GM23338 (cell line): Measurements from ENCODE around the gene GNAS. TPM values are rescaled to one million over a fixed set of nuclear protein-coding genes. Genes with fewer than 3 reads are reported as not detected.

ENCODE experiments used
- ATAC-seq: fragments of 200-7000 bp; cut with Tn5 transposase; 3 replicates; pipeline ENCODE4 v1.9.1; 2020
- DNase-seq: peaks from one replicate; pipeline ENCODE4 v3.0.0-alpha.2; 2015; ENCODE audit warnings: low spot score
- H2AFZ ChIP-seq: fragments of 200-600 bp; sonication (generic); 2 replicates; pipeline ENCODE4 v1.8.0; 2016; ENCODE audit warnings: antibody characterized with exemption, mild to moderate bottlenecking, moderate library complexity
- H3F3A ChIP-seq: fragments of 200-600 bp; sonication (generic); replicated peaks from 2 replicates; pipeline ENCODE4 v1.8.0; 2017; ENCODE audit warnings: antibody characterized with exemption, mixed run types, low read depth
- H3K27ac ChIP-seq: fragments of 200-600 bp; sonication (generic); 2 replicates; pipeline ENCODE4 v1.6.1; 2016; ENCODE audit warnings: low read depth
- H3K27me3 ChIP-seq: fragments of 200-600 bp; sonication (generic); 2 replicates; pipeline ENCODE4 v1.8.0; 2016; ENCODE audit warnings: mild to moderate bottlenecking, mixed run types, moderate library complexity; ENCODE audit not compliant: insufficient read depth
- H3K36me3 ChIP-seq: fragments of 200-600 bp; sonication (generic); 2 replicates; pipeline ENCODE4 v1.8.0; 2016; ENCODE audit warnings: mild to moderate bottlenecking; ENCODE audit not compliant: insufficient read depth
- H3K4me1 ChIP-seq: fragments of 200-600 bp; sonication (generic); 2 replicates; pipeline ENCODE4 v1.8.0; 2016; ENCODE audit warnings: mild to moderate bottlenecking, moderate library complexity; ENCODE audit not compliant: insufficient read depth
- H3K4me2 ChIP-seq: fragments of 200-600 bp; sonication (generic); 2 replicates; pipeline ENCODE4 v1.7.1; 2017; ENCODE audit warnings: mixed run types
- H3K4me3 ChIP-seq: fragments of 200-600 bp; sonication (generic); 2 replicates; pipeline ENCODE4 v1.6.1; 2016; ENCODE audit warnings: mixed run types
- H3K79me2 ChIP-seq: fragments of 200-600 bp; sonication (generic); replicated peaks from 2 replicates; pipeline ENCODE4 v1.8.0; 2017; ENCODE audit warnings: mild to moderate bottlenecking; ENCODE audit not compliant: insufficient read depth
- H3K9me2 ChIP-seq: fragments of 200-600 bp; sonication (generic); 2 replicates; pipeline ENCODE4 v1.8.0; 2017; ENCODE audit not compliant: insufficient read depth
- H4K20me1 ChIP-seq: fragments of 200-600 bp; sonication (generic); replicated peaks from 2 replicates; pipeline ENCODE4 v1.8.0; 2017; ENCODE audit warnings: mild to moderate bottlenecking; ENCODE audit not compliant: insufficient read depth
- H3K27ac Mint-ChIP-seq: 2 replicates; pipeline ENCODE4 v1.8.0; 2020; ENCODE audit warnings: inconsistent platforms, mild to moderate bottlenecking, moderate library complexity, mixed read lengths
- H3K27me3 Mint-ChIP-seq: 3 replicates; pipeline ENCODE4 v1.8.0; 2022; ENCODE audit warnings: low read depth, mild to moderate bottlenecking, moderate library complexity, mixed read lengths, inconsistent platforms; ENCODE audit not compliant: insufficient read depth, poor library complexity
- H3K36me3 Mint-ChIP-seq: 3 replicates; pipeline ENCODE4 v1.8.0; 2021; ENCODE audit warnings: low read depth, mild to moderate bottlenecking, inconsistent platforms, moderate library complexity, mixed read lengths
- H3K4me1 Mint-ChIP-seq: 3 replicates; pipeline ENCODE4 v1.8.0; 2020; ENCODE audit warnings: mild to moderate bottlenecking, inconsistent platforms, mixed read lengths
- H3K4me3 Mint-ChIP-seq: 3 replicates; pipeline ENCODE4 v1.8.0; 2021; ENCODE audit warnings: moderate library complexity, mild to moderate bottlenecking, inconsistent platforms, mixed read lengths
- H3K9me3 Mint-ChIP-seq: 3 replicates; pipeline ENCODE4 v1.8.0; 2020; ENCODE audit warnings: moderate library complexity, mild to moderate bottlenecking, inconsistent platforms, mixed read lengths
- CTCF ChIP-seq, 2 experiments: fragments of 200-600 bp in 1 of 2; sonication (generic) in 1 of 2; conservative IDR thresholded peaks; 2 replicates each; pipeline versions ENCODE4 v1.5.1 to v1.6.1; 2016 to 2017; ENCODE audit warnings: antibody characterized with exemption in 2 of 2, low read depth in 2 of 2, mild to moderate bottlenecking in 2 of 2, moderate library complexity in 1 of 2
- ETS1 ChIP-seq: IDR thresholded peaks from 2 replicates; pipeline ENCODE4 v1.6.1; 2016; ENCODE audit warnings: antibody characterized with exemption
- JUNB ChIP-seq: IDR thresholded peaks from one replicate; pipeline ENCODE4 v1.6.1; 2016; ENCODE audit warnings: antibody characterized with exemption; ENCODE audit not compliant: unreplicated experiment
- ZNF114 ChIP-seq: fragments of 250-450 bp; sonication (Bioruptor Pico); IDR thresholded peaks from 2 replicates; pipeline ENCODE4 v1.5.0; 2020; ENCODE audit warnings: mild to moderate bottlenecking, moderate library complexity
- ZNF462 ChIP-seq: fragments of 250-450 bp; sonication (Bioruptor Pico); IDR thresholded peaks from 2 replicates; pipeline ENCODE4 v1.5.0; 2020; ENCODE audit warnings: mild to moderate bottlenecking, moderate library complexity
- polyA plus RNA-seq: library from polyadenylated mRNA; unstranded; fragments of >200 nt; fragmentation: Nextera tagmentation; extraction: Ambion mirVana; gene quantifications from 2 replicates; pipeline ENCODE4 v1.2.1, GENCODE V29; 2016
- total RNA-seq: library from RNA; depleted of rRNA; stranded (reverse); fragments of >200 nt; shearing (Covaris generic); gene quantifications from 2 replicates; pipeline ENCODE4 v1.2.3, GENCODE V29; 2014

The GNAS gene
- total and polyA plus RNA-seq, 2 experiments from 2014 or later: 917 to 1,042 TPM

GRCh38 chr20:58938078-58938477 lies 85.6 kb downstream of the GNAS start (continued):
- TF ChIP-seq ZNF462 (CRISPR knock-in tag) (no peak), CTCF (conservative IDR thresholded peaks at IDR 0.05; ENCODE audit: low read depth in 2 of 2) (no peak), JUNB (no peak), ZNF114 (CRISPR knock-in tag) (no peak), ETS1 (no peak)

GRCh38 chr20:58938541-58938940 lies 86.0 kb downstream of the GNAS start:
- H3K9me2 ChIP-seq: 0 out of 2 replicates have a peak, but pooled peaks cover 5% of the 10 kb centered on the region
- H3K36me3 Mint-ChIP-seq: no peaks in the 10 kb centered on the region
- ATAC-seq: no peak
- H3K27ac Mint-ChIP-seq: no peak overlapping the region
- H3K4me3 Mint-ChIP-seq: no peak overlapping the region
- H3K4me1 ChIP-seq: no peaks in the 10 kb centered on the region; the same call in 1 of the 2 replicates
- 0 out of 3 replicates have a peak, but pooled peaks cover 3% of the 10 kb centered on the region for H3K4me1 Mint-ChIP-seq
- DNase-seq: no peak
- peaks cover 3% of the 10 kb centered on the region for H3K27me3 Mint-ChIP-seq
- no peaks in the 10 kb centered on the region for H4K20me1 ChIP-seq
- no peaks in the 10 kb centered on the region for H3K27me3 ChIP-seq
- no peaks in the 10 kb centered on the region for H3K36me3 ChIP-seq
- peak overlapping the region; percentile 90 for H2AFZ ChIP-seq
- H3K4me2 ChIP-seq: no peak overlapping the region
- H3K27ac ChIP-seq: no peak overlapping the region
- no peak overlapping the region for H3K4me3 ChIP-seq
- peaks cover 5% of the 10 kb centered on the region; the same call in 1 of the 3 replicates for H3K9me3 Mint-ChIP-seq
- no peaks in the 10 kb centered on the region for H3F3A ChIP-seq
- no peaks in the 10 kb centered on the region for H3K79me2 ChIP-seq
- TF ChIP-seq ETS1: no peak
